HG02642 (cell line): ENCODE results near the gene EBPL.
"Not testable (repeated sequence)": the region's sequence is repeated elsewhere in the genome, so short reads cannot be mapped to it uniquely, and the experiment has no call there.

Source experiments
- ATAC-seq: cut with Tn5 transposase; IDR thresholded peaks from one replicate; pipeline ENCODE4 v1.9.1; 2021; ENCODE audit warnings: mild to moderate bottlenecking; ENCODE audit not compliant: unreplicated experiment, poor library complexity

Gene EBPL

GRCh38 chr13:49690995-49691784 is at the start of gene EBPL:
EBPL (minus strand) TSS chr13:49691486; CDS start chr13:49691424, 62 bp downstream.
- peak; percentile 99 for ATAC-seq

- ATAC-seq = no peak
These were observed 49.6 kb upstream of the EBPL start for GRCh38 chr13:49740870-49741269.

GRCh38 chr13:49739498-49740187 is 48.4 kb upstream of the EBPL start:
- no peak for ATAC-seq

- ATAC-seq = no peak
These were observed 42.1 kb upstream of the EBPL start for GRCh38 chr13:49733181-49733951.

- no peak for ATAC-seq
These were observed 40.5 kb upstream of the EBPL start for GRCh38 chr13:49731766-49732165.

- no peak for ATAC-seq
These were observed 25.3 kb upstream of the EBPL start for GRCh38 chr13:49716615-49717014.

GRCh38 chr13:49714757-49715156 is 23.5 kb upstream of the EBPL start:
- no peak for ATAC-seq

- ATAC-seq = no peak
These were observed 20.1 kb upstream of the EBPL start for GRCh38 chr13:49711218-49711863.

GRCh38 chr13:49704264-49704663 is 13.0 kb upstream of the EBPL start:
- not testable (repeated sequence) for ATAC-seq

- ATAC-seq = no peak
These were observed 10.2 kb upstream of the EBPL start for GRCh38 chr13:49701491-49701890.

- ATAC-seq = no peak
These were observed 6.2 kb upstream of the EBPL start for GRCh38 chr13:49697468-49697867.

- no peak for ATAC-seq
These were observed 3.2 kb upstream of the EBPL start for GRCh38 chr13:49694446-49694845.

- ATAC-seq = no peak
These were observed 2.6 kb upstream of the EBPL start for GRCh38 chr13:49693877-49694276.

GRCh38 chr13:49693191-49693733 is 2.0 kb upstream of the EBPL start:
- ATAC-seq = no peak

GRCh38 chr13:49690133-49690994 is 922 bp downstream of the EBPL start:
- peak; percentile 14 for ATAC-seq

- no peak for ATAC-seq
These were observed 7.8 kb downstream of the EBPL start for GRCh38 chr13:49683489-49683888.

- no peak for ATAC-seq
These were observed 9.3 kb downstream of the EBPL start for GRCh38 chr13:49681842-49682435.

- no peak for ATAC-seq
These were observed 12.0 kb downstream of the EBPL start for GRCh38 chr13:49679246-49679645.
